ENCODE results near the gene THAP11. TPM values are rescaled to one million over a fixed set of nuclear protein-coding genes. Genes with fewer than 3 reads are reported as not detected.

Gene THAP11
- polyA plus RNA-seq, 1 of the 3 experiments (the other 2 are of a cell fraction), result 34.8 TPM

GRCh38 chr16:67841198-67841815 lies 813 bp upstream of the THAP11 start (continued):
- TF ChIP-seq FOXM1 (IDR thresholded peaks at IDR 0.05; ENCODE audit: low read depth), result no peak

- POLR2A ChIA-PET, result interaction anchor here (0.6 kb wide), 1 partner anchor 1247 kb away, joined by 3 read pairs; no protein-coding TSS in a partner anchor
- no peak for TF ChIP-seq PBX3 (IDR thresholded peaks at IDR 0.05)
- TF ChIP-seq CTCF (IDR thresholded peaks at IDR 0.05), result peak; percentile 45
- TF ChIP-seq POLR2AphosphoS5 (IDR thresholded peaks at IDR 0.05; ENCODE audit: low read depth, low read length), result no peak
- TF ChIP-seq EP300 (IDR thresholded peaks at IDR 0.05; ENCODE audit: borderline replicate concordance in 1 of 2, low read depth in 1 of 2, low read length in 1 of 2), result no peak
- TF ChIP-seq MXI1 (IDR thresholded peaks at IDR 0.05; ENCODE audit: low read depth, low read length), result peak; percentile 59
- peak; percentile 44 for TF ChIP-seq NRF1 (IDR thresholded peaks at IDR 0.05; ENCODE audit: low read depth, low read length)
- TF ChIP-seq USF1 (IDR thresholded peaks at IDR 0.05; ENCODE audit: borderline replicate concordance, low read depth), result no peak
- TF ChIP-seq FOXJ3 (CRISPR knock-in tag; IDR thresholded peaks at IDR 0.05), result 0 out of 2 replicates have a peak, but pooled peaks have one; percentile 14
- peak; percentile 73; the same call in 1 of the 2 replicates for TF ChIP-seq MAX (IDR thresholded peaks at IDR 0.05; ENCODE audit: low read depth)
- TF ChIP-seq RAD21 (IDR thresholded peaks at IDR 0.05; ENCODE audit: low read length), result peak; percentile 32; the same call in 1 of the 2 replicates
- Histone ChIP-seq H3K4me1 (ENCODE audit: control insufficient read depth in 1 of 2, insufficient read depth in 2 of 2, low read depth in 1 of 2, low read length in 1 of 2) (peaks cover 26 to 36% of the 10 kb centered on the region in 2 experiments), H4K20me1 (ENCODE audit: insufficient read depth) (peaks cover under 1% of the 10 kb centered on the region; the same call in 1 of the 2 replicates), H3K36me3 (replicated peaks in 1 of 2; ENCODE audit: control insufficient read depth in 1 of 2, insufficient read depth in 2 of 2, low read length in 1 of 2) (peaks cover 0 to 5% of the 10 kb centered on the region in 2 experiments), H3K27me3 (ENCODE audit: insufficient read depth) (no peaks in the 10 kb centered on the region), H2AFZ (ENCODE audit: low read depth) (peak overlapping the region; percentile 82; the same call in 1 of the 2 replicates), H3K79me2 (ENCODE audit: insufficient read depth) (peaks cover 44% of the 10 kb centered on the region), H3K4me2 (peak overlapping the region; percentile 91), H3F3A (replicated peaks; ENCODE audit: insufficient read depth) (peaks cover 28% of the 10 kb centered on the region), H3K9me3 (no peaks in the 10 kb centered on the region), H3K27ac (ENCODE audit: low read depth in 2 of 2, low read length in 1 of 2) (peak overlapping the region; percentile 98 to 99), H3K9me2 (no peaks in the 10 kb centered on the region), H3K4me3 (ENCODE audit: low read depth in 2 of 2, low read length in 1 of 2) (peak overlapping the region; percentile 77 to 97), H3K9ac (peak overlapping the region; percentile 93)
- peak; percentile 73 for DNase-seq
- CTCF ChIA-PET, result interaction anchor here (1.0 to 6.3 kb wide), 5 partner anchors 9 to 41 kb away, joined by 3 to 66 read pairs (median 4); no protein-coding TSS in a partner anchor
- 24% methylated on average over 27 of the region's 67 CpGs for WGBS (ENCODE audit: low lambda C conversion rate)
These were observed 606 bp downstream of the THAP11 start for GRCh38 chr16:67842509-67843342.
